NK-92 treated with Interleukin-12 subunit alpha and Interleukin-12 subunit beta, amount 100 ng/mL, for 24 hours (cell line): ENCODE measurements around the gene IGFL4.

Experiments
- DNase-seq: peaks from one replicate; lab custom pipeline; 2025; lab: John Stamatoyannopoulos, UW

Gene IGFL4

GRCh38 chr19:45994456-45994997, 46.3 kb downstream of the IGFL4 start:
- DNase-seq: no peak

- no peak for DNase-seq
Measured at GRCh38 chr19:45990113-45990728, 50.6 kb downstream of the IGFL4 start.
